HCEC 1CT (cell line): ENCODE data around the gene RALBP1.
"Not testable (repeated sequence)": the region's sequence is repeated elsewhere in the genome, so short reads cannot be mapped to it uniquely, and the experiment has no call there.

ENCODE experiments used
- DNase-seq: peaks from one replicate; pipeline ENCODE4 v3.0.0-alpha.2; 2017

The RALBP1 gene

DNA sequence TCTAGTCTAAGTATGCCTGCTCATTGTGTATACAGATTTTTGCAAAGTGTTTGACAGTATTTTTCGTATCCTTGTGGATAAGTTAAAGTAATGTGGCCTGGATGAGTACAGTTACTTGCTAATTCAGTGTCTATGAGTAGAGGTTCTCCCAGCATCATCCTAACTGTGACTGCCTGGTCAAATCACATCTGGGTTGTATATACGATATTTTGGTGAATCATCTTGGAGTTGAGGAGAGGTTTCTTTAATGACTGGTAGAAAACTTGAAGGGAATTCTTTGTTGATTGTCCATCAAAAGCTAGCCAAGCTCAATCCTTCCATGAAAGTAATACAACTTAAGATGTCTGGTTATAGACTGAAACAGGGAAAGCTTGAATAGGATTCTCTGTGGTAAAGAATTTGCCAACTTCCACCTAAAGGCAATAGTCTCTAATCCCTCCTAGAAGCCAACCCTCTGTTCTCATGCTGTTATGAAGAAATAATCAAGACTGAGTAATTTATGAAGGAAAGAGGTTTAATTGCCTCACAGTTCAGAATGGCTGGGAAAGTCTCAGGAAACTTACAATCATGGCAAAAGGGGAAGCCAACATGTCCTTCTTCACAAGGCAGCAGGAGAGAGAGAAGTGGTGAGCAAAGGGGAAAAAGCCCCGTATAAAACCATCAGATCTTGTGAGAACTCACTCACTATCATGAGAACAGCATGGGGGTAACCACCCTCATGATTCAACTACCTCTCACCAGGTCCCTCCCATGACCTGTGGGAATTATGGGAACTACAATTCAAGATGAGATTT, 19.4 kb upstream of the RALBP1 start:
- no peak for DNase-seq

DNA sequence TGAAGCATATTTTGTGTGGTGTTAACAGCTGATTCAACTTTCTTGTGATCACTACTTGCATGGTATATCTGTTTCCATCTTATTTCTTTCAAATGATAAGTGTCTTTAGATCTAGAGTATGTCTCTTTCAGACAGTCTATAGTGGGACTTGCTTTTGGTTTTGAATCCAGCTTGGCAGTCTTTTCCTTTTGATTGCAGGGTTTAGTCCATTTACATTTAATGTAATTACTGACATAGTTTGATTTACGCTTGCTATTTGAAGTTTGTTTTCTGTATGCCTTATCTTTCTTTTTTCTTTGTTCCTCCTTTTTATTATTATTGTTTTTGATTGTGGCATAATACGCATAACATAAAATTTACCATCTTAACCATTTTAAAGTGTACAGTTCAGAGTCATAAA, 9.2 kb upstream of the RALBP1 start:
- no peak for DNase-seq

DNA sequence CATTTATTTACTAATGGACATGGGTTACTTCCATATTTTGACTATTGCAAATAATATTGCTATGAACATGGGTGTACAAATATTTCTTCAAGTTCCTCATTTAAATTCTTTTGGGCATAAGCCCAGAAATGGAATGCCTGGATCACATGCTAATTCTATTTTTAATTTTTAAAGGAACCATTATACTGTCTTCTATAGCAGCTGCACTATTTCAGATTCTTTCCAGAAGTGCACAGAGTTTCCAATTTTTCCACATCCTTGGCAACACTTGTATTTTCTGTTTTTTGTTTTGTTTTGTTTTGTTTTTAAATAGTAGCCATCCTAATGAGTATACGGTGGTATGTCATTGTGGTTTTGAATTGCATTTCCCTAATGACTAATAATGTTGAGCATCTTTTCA, 8.5 kb upstream of the RALBP1 start:
- DNase-seq: peak; percentile 16

DNA sequence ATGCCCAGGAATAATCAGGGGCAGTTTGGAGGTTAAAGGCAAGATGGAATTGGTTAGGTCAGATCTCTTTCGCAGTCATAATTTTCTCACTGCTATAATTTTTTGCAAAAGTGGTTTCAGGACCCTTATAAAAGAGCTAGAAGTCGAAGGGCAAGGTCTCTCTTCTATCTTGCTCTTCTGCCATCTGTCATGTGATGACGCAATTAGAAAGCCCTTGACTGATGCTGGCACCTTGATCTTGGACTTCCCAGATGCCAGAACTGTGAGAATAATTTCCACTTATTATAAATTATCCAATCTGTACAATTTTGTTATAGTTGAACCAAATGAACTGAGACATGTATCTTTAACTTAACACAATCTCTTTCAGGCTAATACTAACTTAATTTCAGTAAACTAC, 6.3 kb upstream of the RALBP1 start:
- DNase-seq: no peak

DNA sequence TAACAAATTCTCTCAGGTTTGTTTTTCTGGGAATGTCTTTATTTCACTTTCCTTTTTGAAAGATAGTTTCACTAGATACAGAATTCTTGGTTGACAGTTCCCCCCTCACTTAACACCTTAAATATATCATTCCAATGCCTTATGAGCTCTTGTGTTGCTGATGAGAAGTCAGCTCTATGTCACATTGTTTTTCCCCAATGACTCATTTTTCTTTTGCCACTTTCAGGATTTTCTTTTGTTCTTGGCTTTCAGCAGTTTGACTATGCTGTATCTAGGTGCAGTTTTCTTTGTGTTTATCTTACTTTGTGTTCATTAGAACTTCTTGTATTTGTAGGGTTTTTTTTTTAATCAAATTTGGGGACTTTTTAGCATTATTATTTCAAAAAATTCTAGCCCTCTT, 5.6 kb upstream of the RALBP1 start:
- no peak for DNase-seq

DNA sequence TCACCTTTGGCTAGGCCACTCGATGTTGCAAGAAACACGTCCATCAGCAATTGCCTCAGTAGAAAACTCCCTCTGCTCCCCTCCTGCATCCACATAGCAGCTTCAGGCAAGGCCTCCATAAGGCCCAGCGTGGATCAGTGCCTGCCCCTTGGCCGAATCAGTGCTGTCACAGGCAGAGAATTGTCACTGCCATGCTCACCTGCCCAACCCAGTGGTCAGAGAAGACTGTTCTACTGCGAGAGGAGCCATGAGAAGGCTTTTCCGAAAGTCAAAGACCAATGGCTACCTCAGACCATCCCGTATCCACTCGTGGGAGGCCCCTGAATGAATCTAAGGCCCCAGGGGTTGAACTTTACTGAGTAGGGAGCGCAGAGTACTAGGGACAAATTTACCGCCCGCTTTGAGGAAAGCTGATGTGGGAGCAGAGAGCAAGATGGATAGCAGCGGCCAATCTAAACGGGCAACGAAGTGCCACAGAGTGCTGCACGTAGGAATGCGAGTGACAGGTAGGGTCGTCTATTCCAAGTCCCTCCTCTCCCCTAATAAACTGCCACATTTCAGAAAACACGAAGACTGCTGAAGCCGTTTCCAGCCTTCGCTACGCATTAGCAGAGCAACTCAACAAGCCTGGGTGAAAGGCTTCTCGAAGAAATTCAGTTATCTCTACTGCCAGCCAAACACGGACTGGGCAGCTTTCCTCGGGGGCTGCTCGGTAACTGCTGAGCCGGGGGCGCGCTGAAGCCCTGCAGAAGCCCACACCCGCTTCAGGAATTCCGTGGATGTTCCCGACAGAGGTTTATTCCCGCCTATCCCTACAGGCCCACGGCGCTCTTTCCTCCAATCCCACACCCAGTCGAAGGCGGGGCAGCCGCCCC, 968 bp upstream of the RALBP1 start:
- peak; percentile 79 for DNase-seq

DNA sequence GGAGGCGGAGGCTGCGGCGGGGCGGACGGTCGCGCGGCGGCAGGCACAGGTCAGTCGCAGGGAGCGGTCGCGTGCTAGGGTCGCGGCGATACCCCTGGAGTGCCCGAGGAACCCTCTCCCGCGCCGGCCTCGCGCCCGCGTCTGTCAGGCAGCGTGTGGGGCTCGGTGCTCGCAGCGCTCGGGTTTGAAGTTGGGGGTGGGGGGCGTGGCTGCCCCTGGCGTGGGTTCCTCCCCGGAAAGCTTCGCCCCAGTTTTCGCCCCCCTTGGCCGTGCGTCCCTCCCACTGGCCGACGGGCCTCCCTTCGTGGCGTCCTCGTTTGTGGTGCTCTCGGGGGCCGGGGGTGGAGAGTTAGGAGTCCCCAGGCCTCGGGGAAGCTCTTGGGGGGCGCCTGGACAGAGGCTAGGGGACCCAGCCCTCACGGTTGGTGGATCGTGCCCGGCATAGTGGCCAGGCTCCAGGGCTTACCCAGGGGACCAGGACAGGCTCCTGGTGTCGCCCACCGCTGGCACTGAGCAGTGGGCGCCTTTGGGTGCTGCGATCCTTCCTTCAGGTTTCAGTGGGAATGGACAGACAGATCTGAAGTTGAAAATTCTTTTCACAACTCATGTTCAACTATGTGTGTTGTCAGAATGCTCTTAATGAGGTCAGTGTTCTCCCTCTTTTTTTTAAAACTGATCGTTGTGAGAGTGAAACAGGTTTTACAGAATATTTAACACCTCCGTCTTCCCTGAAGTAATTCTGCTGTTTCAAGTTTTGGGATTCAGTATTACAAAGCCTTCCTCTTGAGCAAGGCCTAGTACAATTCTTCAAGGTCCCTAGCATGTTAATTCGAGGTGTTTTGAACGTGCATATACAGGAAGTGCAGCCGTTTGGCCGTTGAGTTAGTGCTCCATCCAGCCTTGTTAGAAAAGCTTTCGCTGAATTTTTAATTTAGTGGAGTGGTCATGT, 604 bp downstream of the RALBP1 start:
- DNase-seq: peak; percentile 54

DNA sequence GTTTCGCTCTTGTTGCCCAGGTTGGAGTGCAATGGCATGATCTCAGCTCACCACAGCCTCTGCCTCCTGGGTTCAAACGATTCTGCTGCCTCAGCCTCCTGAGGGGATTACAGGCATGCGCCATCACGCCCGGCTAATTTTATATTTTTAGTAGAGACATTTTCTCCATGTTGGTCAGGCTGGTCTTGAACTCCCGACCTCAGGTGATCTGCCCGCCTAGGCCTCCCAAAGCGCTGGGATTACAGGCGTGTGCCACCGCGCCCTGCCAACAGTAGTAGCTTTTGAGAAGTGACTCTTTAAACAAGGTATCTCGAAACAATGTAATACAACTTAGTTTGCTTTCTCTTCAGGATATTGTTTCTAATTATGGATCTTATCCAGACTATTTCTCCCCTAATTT, 1.6 kb downstream of the RALBP1 start:
- not testable (repeated sequence) for DNase-seq

DNA sequence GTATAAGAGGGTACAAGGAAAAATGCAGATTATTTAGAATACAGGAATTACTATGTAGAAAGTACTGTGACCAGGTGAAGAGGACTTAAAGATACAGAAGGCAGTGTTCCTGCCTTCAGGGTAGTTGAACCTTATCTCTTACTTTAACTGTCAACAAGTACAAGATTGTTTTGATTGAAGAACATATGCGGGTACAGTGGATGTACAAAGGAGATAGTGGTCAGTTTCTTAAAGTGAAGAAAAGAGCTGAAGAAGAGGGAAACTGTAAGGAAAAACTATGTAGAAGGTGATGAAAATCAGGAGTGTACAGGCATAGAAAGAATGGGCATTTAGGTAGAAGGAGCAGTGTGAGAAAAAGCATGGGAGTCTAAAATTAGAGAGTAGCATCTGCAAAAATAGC, 2.2 kb downstream of the RALBP1 start:
- no peak for DNase-seq

DNA sequence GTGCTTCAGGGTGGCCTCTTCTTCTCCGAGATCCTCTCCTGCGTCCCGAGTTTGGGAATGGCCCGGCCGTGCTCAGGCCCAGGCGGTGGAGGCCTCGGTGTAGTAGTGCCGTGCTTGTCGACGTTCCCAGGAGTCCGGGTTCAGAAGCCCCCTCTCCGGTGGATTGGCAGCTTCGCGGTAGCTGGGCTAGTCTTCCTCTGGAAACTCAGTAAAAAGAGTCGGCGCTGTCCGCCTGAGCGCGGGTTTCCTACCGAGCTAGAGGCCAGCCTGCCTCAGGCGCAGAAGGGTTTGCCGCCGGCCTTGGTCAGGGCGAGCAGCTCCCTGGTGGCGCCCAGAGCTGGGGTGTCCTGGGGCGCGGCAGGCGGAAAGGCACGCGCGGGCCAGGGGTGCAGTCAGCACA, 3.2 kb downstream of the RALBP1 start:
- DNase-seq: no peak

DNA sequence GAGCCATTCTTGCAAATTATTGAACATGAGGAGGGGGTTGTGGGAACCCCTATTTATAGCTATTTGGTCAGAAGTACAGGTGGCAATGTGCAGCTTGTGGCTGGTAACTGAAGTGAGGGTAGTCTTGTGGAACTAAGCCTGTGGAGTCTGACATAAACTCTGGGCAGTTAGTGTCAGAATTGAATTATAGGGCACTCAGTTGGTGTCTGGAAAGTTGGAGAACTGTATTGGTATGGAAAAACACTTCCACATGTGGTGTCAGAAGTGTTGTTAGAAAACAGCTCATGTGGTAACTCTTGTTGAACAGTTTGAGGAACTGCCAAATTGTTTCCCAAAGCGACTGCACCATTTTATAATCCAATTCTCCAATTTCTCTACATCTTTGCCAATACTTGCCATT, 7.5 kb downstream of the RALBP1 start:
- no peak for DNase-seq

DNA sequence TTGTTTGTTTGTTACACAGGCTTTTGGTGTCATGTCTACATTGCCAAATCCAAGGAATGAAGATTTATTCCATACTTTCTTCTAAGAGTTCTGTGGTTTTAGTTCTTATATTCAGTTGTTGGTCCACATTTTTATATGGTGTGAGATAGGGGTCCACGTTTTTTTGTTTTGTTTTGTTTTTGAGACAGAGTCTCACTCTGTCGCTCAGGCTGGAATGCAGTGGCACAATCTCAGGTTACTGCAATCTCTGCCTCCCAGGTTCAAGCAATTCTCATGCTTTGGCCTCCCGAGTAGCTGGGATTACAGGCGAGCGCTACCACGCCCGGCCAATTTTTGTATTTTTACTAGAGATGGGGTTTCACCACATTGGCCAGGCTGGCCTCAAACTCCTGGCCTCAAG, 8.2 kb downstream of the RALBP1 start:
- DNase-seq: no peak

DNA sequence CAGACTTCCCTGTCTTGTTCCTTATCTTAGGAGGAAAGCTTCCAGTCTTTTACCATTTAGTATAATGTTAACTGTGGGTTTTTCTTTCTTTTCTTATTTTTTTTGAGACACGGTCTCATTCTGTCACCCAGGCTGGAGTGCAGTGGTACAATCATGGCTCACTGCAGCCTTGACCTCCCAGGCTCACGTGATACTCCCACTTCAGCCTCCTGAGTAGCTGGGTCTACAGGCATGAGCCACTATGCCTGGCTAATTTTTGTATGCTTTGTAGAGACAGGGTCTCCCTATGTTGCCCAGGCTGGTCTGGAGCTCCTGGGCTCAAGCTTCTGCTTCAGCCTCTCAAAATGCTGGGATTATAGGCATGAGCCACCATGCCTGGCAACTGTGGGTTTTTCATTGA, 9.5 kb downstream of the RALBP1 start:
- DNase-seq: not testable (repeated sequence)

DNA sequence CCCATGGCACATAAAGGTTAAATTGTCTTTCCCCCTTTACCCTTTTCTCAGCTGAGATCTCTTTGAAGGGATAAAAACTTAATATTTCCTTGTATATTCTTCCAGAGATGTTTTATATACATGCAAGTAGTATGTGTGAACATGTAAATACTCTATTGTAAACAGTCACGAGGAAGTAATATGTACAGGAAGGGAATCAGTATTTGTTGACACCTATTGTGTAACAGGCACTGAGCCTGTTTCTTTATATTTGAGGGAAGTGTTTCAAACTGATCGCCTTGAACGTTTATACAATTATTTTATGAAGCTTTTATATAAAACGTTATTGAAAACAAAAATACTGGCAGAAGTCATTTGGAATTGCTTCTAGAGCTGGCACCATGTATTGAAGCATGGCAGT, 13.2 kb downstream of the RALBP1 start:
- DNase-seq: no peak

DNA sequence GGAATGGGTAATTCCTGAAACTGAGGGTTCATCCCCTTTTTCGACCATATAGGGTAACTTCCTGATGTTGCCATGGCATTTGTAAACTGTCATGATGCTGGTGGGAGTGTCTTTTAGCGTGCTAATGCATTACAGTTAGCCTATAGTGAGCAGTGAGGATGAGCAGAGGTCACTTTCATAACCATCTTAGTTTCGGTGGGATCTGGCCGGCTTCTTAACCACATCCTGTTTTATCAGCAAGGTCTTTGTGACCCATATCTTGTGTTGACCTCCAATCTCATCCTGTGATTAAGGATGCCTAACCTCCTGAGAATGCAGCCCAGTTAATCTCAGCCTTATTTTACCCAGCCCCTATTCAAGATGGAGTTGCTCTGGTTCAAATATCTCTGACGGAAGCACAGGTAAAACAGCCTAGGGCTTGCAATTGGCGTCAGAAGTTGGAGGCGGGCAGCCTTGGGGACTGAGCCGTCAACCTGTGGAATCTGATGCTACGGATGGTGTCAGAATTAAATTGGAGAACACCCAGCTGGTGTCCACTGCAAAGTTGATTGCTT, 19.5 kb downstream of the RALBP1 start:
- DNase-seq: peak; percentile 15

DNA sequence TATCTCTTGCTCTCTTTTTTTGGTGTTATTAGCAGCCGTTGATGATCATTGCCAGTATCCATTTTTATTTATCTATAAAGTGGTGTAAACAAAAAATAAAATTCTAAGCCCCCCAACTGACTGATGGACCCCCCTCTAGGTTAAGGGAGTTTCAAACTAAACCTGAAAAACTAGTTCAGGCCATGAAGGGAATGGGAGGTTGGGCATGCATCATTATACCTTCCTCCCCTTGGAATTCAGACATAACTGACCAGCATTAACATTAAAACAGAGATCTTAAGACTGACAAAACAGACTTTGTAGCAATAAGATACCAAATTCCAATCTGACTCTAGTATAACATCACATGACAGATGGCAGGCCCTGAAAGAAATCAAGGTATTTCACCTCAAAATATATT, 20.2 kb downstream of the RALBP1 start:
- DNase-seq: no peak

DNA sequence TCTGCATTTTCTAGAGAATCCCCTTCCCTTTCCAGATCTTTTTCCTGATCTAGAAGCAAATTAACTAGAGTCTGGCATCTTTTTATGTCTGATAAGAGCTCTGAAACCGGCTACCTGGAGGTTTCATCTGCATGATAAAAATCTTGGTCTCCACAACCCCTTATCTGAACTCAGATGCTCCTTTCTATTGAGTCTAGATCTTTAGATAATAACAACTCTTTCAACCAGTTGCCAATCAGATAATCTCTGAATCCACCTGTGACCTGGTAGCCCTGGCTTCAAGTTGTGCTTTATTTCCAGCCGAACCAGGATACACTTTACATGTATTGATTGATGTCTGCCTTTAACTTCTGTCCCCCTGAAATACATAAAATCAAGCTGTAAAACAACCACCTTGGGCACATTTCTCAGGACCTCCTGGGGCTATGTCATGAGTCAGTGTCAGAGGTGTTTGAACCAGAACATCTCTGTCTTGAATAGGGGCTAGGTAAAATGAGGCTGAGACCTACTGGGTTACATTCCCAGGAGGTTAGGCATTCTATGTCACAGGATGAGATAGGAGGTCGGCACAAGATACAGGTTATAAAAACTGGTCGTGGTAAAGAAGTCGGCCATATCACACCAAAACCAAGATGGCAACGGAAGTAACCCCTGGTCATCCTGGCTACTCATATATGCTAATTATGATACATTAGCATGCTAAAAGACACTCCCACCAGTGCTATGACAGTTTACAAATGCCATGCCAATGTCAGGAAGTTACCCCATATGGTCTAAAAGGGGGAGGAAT, 20.8 kb downstream of the RALBP1 start:
- no peak for DNase-seq

DNA sequence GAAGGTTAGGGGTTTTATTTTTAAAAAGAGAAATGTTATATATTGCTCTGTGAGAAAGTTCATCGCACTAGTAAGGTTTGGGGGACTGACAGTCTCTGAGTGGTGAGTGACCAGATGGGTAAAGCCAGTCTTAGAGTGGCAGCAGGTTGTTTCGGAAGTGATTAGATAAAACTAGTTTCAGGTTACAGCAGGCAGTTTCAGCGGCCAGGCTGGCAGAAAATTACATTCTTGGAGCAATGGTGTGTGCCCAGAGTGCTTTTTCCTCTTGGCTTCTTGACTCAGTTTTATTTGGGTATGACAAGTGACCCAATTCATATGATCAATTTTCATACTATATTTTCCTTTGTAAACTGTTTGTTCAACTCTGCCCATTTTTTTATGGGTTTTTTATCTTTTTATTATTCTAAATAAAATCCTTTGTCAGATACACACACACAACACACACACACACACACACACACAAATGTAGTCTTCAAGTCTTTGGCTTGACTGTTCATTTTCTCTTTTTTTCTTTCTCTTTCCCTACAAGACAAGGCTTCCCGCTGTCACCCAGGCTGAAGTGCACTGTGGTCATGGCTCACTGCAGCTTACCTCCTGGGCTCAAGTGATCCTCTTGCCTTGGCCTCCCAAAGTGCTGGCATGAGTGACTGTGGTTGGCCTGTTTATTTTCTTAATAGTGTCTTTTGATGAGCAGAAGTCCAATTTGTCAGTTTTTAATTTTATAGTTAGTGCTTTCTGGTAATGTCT, 30.9 kb downstream of the RALBP1 start:
- no peak for DNase-seq

DNA sequence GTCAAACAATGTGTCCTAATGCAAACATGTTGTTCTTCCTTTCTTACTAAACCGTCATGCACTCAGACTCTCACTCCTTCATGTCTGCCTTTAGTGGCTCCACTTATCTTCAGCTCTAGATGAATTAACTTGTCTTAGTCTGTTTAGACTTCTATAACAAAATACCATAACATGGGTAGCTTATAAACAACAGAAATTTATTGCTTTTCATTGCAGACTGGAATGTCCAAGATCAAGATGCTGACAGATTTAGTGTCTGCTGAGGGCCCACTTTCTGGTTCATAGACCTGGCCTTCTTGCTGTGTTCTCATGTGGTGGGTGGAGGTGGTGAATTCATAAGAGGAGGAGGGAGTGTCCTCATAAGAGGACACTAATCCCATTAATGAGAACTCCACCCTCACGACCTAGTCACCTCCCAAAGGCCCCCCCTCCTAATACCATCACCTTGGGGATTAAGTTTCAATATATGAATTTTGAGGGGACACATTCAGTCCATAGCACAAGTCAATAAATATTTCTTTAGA, 32.3 kb downstream of the RALBP1 start:
- DNase-seq: no peak

DNA sequence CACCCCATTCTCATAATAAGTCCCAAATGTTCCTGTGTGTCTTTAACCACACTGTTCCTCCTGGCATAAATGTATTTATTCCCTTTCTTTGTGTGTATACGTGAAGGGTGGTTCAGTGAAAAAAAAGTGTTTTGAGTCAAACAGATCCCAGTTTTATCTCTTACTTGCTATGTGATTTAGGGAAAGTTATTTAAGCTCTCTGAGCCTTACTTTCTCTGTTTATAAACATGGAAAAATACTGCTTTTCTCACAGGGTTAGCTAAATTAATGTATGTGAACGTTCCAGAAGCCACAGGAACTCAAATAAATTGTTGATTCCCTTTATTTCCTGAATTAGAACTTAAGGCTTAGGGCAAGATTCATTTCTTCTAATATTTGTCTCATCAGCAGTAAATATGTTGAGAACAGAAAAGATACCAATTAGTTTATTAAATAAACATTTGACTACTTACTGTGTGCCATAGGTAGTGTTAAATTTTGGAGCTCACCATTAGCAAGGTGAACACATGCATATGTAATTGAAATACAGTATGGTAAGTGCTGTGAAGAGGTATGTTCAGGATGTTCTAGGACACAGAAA, 33.2 kb downstream of the RALBP1 start:
- DNase-seq: no peak
